Measurements from ENCODE around the gene THBS2.
"Not testable (repeated sequence)": the region's sequence is repeated elsewhere in the genome, so short reads cannot be mapped to it uniquely, and the experiment has no call there.

Gene THBS2

GRCh38 chr6:169253337-169254238 is at the start of gene THBS2:
Gene THBS2, minus strand, starts transcription at chr6:169253846. Its CDS starts 3,062 bp downstream, at chr6:169250784.
- FAIRE-seq (no peak), DNase-seq (ENCODE audit: extremely low spot score, insufficient read length, low read depth) (no peak)

DNA sequence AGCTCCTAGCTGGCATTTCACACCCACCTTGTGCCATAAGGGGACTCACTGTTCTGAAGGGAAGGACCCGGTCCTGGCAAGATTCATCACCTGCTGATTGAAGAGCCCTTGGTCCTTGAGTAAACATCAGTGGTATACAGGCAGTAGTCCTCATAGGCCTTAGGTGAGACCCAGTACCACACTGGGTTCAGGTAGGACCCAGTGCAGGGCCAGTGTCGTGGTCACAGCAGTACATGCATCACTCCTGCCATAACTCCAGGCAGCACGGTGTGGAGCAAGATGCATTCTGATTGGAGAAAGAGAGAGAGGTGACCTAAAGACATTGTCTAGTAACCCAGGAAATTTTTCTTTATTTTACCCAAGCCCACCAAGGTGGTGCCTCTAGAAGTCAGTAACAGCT is 49.1 kb upstream of the THBS2 start:
- FAIRE-seq, result no peak
- no peak for DNase-seq (ENCODE audit: extremely low spot score, insufficient read length, low read depth)

- DNase-seq (ENCODE audit: extremely low spot score, insufficient read length, low read depth), result no peak
These were observed 48.6 kb upstream of the THBS2 start for GRCh38 chr6:169302255-169302654.

DNA sequence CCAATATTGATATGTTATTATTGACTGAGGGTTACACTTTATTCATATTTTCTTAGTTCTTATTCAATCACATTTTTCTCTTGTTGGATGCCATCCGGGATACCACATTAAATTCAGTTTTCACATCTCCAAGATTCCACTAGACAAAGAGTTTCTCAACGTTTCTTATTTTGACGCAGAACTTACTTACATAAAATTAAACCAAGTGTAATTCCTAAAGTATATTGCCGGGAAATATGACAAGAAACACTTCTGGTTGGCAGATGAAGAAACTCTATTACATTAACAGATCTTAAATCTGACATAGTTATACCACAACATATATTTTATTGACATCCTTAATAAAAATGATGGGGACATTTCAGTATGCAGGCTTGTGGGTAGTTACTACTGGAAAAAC is 47.3 kb upstream of the THBS2 start:
- FAIRE-seq (no peak), DNase-seq (ENCODE audit: extremely low spot score, insufficient read length, low read depth) (no peak)

More at GRCh38 chr6:169302255-169302654, 48.6 kb upstream of the THBS2 start:
- FAIRE-seq, result no peak

DNA sequence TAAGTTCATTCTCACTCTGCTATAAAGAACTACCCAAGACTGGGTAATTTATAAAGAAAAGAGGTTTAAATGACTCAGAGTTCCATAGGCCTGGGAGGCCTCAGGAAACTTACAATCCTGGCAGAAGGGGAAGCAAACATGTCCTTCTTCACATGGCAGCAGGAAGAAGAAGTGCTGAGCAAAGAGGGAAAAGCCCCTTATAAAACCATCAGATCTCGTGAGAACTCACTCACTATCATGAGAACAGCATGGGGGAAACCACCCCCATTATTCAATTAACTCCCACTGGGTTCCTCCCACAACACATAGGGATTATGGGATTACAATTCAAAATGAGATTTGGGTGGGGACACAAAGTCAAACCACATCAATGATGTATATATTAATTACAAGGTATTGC is 45.0 kb upstream of the THBS2 start:
- not testable (repeated sequence) for DNase-seq (ENCODE audit: extremely low spot score, insufficient read length, low read depth); FAIRE-seq

GRCh38 chr6:169296622-169297021 is 43.0 kb upstream of the THBS2 start:
- DNase-seq (ENCODE audit: extremely low spot score, insufficient read length, low read depth) (no peak), FAIRE-seq (no peak)

GRCh38 chr6:169296170-169296569 is 42.5 kb upstream of the THBS2 start:
- DNase-seq (ENCODE audit: extremely low spot score, insufficient read length, low read depth) (no peak), FAIRE-seq (no peak)

GRCh38 chr6:169293196-169293595 is 39.5 kb upstream of the THBS2 start:
- DNase-seq (ENCODE audit: extremely low spot score, insufficient read length, low read depth), result no peak
- no peak for FAIRE-seq

DNA sequence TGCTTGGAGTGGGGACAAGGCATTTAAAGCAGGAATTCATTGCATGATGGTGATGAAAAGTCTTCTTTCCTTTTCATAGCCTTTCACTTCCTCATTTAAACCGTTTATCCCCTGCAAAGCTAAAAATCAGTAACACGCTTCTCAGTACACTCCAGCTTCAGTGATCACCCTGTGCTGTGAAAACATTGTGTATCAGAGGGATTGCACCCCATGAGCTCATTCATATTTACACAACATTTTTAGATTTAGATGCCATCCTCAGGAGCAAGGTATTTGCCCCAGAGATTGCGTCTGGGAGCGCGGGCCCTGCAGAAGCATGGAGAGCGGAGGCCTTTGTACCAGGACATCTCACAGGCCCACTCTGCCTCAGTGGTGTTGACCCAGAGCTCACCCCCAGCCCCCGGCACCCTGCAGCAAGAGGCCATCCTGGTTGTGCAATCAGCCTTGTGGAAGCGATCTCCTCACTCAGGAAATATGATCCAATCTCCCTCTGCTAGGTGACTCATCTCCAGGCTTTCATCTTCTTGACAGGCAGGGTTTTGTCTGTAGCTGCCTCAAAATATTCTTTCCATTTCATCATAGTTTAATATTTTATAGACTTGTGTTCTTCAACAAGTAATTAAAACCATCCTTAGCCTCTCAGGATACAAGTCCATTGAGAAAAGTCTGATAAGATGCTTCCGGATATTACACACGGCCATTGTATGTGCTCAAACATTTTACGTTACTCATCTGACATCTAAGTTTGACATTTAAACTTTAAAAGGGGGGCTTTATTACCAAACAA is 38.9 kb upstream of the THBS2 start:
- no peak for DNase-seq (ENCODE audit: extremely low spot score, insufficient read length, low read depth)
- no peak for FAIRE-seq

- no peak for DNase-seq (ENCODE audit: extremely low spot score, insufficient read length, low read depth)
- FAIRE-seq, result no peak
These were observed 38.1 kb upstream of the THBS2 start for GRCh38 chr6:169291646-169292337.

GRCh38 chr6:169291148-169291547 is 37.5 kb upstream of the THBS2 start:
- FAIRE-seq (no peak), DNase-seq (ENCODE audit: extremely low spot score, insufficient read length, low read depth) (no peak)

DNA sequence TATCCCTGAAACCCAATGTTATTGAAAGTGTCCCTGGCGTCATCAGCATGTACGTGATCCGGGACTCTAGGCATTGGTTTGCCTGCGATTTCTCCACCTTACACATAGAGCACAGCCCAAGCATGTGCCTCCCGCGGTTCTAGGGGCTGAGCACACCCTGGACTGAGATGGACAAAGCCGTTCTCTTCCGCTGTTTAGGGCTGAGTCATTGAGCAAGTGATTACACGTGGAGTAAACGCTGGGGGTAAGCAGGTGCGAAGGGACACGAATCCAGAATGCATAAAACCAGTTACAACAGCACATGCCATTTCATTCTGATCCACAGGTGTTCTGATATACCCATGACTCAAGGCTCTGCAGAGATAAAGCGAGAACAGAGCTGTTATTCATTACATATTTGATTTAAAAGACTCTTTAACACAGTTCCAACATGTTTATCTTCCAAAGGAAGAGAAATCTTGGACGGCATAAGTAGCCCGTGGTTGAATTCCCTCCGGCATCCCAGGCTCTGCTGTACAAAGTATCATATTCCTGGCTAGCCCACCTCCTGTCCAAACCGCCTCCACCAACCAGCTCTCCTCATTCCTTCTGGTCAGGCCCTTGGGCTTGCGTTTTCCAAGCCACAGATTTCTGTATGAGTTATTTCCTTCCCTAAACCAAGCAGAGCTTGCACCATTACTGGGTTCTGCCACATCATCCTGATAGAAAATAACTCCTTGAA is 36.1 kb upstream of the THBS2 start:
- DNase-seq (ENCODE audit: extremely low spot score, insufficient read length, low read depth) (no peak), FAIRE-seq (no peak)

DNA sequence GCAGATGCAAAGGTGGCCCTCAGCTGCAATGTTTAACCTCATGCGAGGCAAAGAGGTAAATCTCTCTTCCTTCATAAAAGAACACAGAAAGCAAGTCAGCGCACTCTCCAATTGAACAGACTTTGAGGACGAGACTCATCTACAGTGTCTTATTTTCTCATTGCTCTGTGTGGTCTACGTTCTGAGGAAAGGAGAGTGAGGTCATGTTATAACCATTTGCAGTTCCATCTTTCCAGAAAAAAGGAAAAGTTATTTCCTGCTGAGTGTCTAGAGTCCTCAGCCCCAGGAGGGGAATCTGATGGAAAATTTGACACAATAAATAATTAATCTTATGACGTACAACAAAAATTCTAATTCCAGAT is 35.6 kb upstream of the THBS2 start:
- DNase-seq (ENCODE audit: extremely low spot score, insufficient read length, low read depth) (no peak), FAIRE-seq (no peak)

GRCh38 chr6:169288591-169288990 is 34.9 kb upstream of the THBS2 start:
- DNase-seq (ENCODE audit: extremely low spot score, insufficient read length, low read depth) (no peak), FAIRE-seq (no peak)

- no peak for DNase-seq (ENCODE audit: extremely low spot score, insufficient read length, low read depth)
- no peak for FAIRE-seq
These were observed 34.0 kb upstream of the THBS2 start for GRCh38 chr6:169287675-169288074.

GRCh38 chr6:169286961-169287360 is 33.3 kb upstream of the THBS2 start:
- no peak for FAIRE-seq

GRCh38 chr6:169285165-169285564 is 31.5 kb upstream of the THBS2 start:
- FAIRE-seq (no peak), DNase-seq (ENCODE audit: extremely low spot score, insufficient read length, low read depth) (no peak)

More at GRCh38 chr6:169286961-169287360, 33.3 kb upstream of the THBS2 start:
- DNase-seq (ENCODE audit: extremely low spot score, insufficient read length, low read depth), result no peak

- FAIRE-seq (no peak), DNase-seq (ENCODE audit: extremely low spot score, insufficient read length, low read depth) (no peak)
These were observed 30.3 kb upstream of the THBS2 start for GRCh38 chr6:169283924-169284323.

GRCh38 chr6:169282043-169282442 is 28.4 kb upstream of the THBS2 start:
- FAIRE-seq, result no peak

DNA sequence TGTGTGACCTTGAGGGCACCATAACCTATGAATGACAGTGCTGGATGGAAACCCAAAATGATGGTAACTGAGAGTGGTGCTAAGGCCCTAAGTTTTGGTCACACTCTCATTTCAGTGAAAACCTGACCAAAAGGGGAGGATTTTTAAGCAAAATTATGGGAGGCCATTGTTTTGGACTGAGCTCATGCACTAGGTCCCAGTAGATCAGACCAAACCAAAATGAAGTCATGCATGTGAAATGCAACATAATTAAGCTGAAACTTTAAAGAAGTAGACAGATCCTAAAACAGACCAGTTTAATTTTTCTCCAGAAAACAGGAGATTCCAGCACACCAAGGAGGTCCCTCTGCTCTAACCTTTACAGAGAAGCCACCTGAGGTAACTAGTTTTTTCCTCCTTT is 24.0 kb upstream of the THBS2 start:
- FAIRE-seq (no peak), DNase-seq (ENCODE audit: extremely low spot score, insufficient read length, low read depth) (no peak)

More at GRCh38 chr6:169282043-169282442, 28.4 kb upstream of the THBS2 start:
- no peak for DNase-seq (ENCODE audit: extremely low spot score, insufficient read length, low read depth)
